ENCODE measurements around the gene ITGA1. TPM values are rescaled to one million over a fixed set of nuclear protein-coding genes. Genes with fewer than 3 reads are reported as not detected.

The ITGA1 gene
- total RNA-seq, 1 donor from 2014 or later, result 2.5 TPM

DNA sequence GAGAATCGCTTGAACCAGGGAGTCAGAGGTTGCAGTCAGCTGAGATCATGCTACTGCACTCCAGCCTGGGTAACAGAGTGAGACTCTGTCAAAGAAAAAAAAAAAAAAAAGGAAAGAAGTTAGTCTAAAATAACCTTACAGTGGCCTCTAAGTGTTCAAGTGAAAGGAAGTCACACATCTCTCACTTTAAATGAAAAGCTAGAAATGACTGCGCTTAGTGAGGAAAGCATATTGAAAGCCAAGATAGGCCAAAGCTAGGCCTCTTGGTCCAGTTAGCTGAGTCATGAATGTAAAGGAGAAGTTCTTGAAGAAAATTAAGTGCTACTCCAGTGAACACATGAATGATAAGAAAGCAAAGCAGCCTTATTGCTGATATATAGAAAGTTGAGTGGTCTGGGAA lies 38.1 kb downstream of the ITGA1 start:
- Mint-ChIP-seq H3K27ac (peak overlapping the region; percentile 27), H3K4me3 (no peak overlapping the region), H3K9me3 (peaks cover 14% of the 10 kb centered on the region), H3K4me1 (ENCODE audit: low read depth) (peaks cover 14% of the 10 kb centered on the region), H3K27me3 (ENCODE audit: insufficient read depth) (peaks cover 2% of the 10 kb centered on the region), H3K36me3 (ENCODE audit: low read depth) (peaks cover 2% of the 10 kb centered on the region)
- intact Hi-C loops (cut with micrococcal nuclease), result no loop called here
- DNase-seq (ENCODE audit: low spot score), result no peak

- Mint-ChIP-seq H3K4me3 (no peak overlapping the region), H3K4me1 (ENCODE audit: low read depth) (peaks cover 14% of the 10 kb centered on the region), H3K36me3 (ENCODE audit: low read depth) (peaks cover 2% of the 10 kb centered on the region), H3K9me3 (peaks cover 14% of the 10 kb centered on the region), H3K27ac (no peak overlapping the region), H3K27me3 (ENCODE audit: insufficient read depth) (peaks cover 2% of the 10 kb centered on the region)
- intact Hi-C loops (cut with micrococcal nuclease), result no loop called here
- DNase-seq (ENCODE audit: low spot score), result no peak
Observed at GRCh38 chr5:52827815-52828214, 40.1 kb downstream of the ITGA1 start.

DNA sequence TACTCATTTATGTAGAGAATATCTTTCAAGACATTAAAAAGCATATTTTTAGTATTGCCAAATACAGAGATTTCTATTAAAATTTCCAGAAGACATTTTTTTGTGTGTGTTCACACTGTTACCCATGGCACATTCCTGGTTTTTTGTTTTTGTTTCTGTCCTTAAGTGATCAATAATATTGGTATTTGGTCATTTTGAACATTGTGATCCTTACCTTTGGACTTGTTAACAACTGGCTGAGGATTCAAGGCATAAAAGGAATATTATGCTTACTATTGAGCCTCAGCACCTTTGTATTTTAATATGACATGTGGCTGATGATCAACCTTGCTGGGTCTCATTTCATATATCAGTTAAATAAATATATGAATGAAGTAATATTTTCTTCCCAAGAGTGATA lies 41.9 kb downstream of the ITGA1 start:
- H3K4me1 Mint-ChIP-seq (ENCODE audit: low read depth), result peaks cover 14% of the 10 kb centered on the region
- DNase-seq (ENCODE audit: low spot score), result no peak
- intact Hi-C loops (cut with micrococcal nuclease), result no loop called here
- no peak overlapping the region for H3K27ac Mint-ChIP-seq
- H3K9me3 Mint-ChIP-seq, result peaks cover 14% of the 10 kb centered on the region
- no peak overlapping the region for H3K4me3 Mint-ChIP-seq
- H3K36me3 Mint-ChIP-seq (ENCODE audit: low read depth), result peaks cover 2% of the 10 kb centered on the region
- peaks cover 1% of the 10 kb centered on the region for H3K27me3 Mint-ChIP-seq (ENCODE audit: insufficient read depth)

DNA sequence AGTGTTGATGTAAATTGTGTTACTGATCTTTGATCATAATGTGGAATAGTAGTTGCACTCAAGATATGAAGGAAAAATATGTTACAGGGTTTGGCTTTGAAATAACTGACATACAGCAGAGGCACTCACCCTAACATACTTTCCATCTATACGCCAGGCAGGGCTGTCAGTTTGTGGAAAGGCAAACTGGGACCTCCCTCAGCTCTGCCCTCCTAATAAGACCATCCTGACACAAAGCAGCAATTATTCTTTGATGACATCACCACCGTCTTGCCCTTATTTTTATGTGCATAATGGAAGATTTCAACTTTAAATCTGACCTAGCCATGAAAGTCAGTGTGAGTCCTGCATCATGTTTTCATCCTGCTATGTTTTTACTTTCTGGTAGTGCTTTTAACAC lies 42.9 kb downstream of the ITGA1 start:
- no peak overlapping the region for H3K27ac Mint-ChIP-seq
- H3K36me3 Mint-ChIP-seq (ENCODE audit: low read depth), result no peaks in the 10 kb centered on the region
- intact Hi-C loops (cut with micrococcal nuclease), result no loop called here
- no peak overlapping the region for H3K4me3 Mint-ChIP-seq
- peaks cover 14% of the 10 kb centered on the region for H3K9me3 Mint-ChIP-seq
- peaks cover 6% of the 10 kb centered on the region for H3K4me1 Mint-ChIP-seq (ENCODE audit: low read depth)
- DNase-seq (ENCODE audit: low spot score), result no peak
- H3K27me3 Mint-ChIP-seq (ENCODE audit: insufficient read depth), result peaks cover 1% of the 10 kb centered on the region

DNA sequence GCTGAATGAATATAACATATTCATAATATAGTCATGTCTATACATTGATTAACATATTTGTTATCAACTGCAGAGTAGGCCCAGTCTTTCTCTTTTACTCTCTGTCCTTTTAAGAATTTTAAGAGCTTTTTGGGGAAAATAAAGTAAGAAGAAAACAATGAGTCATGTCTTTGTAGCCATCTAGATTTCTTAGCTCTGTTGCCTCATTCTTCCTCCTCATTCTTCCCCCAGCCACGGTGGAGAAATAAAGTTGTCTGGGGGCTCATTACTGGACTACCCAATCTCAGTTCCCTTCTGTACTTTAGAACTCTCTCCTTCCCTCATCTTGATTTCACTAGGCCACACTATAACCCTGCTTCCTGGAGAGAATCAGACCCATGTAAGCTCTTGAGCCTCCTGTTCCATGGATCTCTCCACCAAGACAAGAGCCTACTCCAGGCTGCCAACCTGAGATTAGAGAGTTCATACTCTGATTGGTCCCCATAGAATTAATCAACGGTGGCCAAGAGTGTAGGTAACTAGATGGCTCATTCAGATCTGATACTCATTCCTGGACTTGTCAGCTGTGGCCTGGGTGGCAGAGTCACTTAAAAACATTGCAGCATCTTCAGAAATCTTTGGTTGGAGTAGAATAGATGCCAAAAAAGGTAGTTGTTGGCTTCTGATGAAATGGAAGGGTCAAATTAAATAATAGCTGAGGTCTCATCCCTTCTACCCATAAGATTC lies 44.2 kb downstream of the ITGA1 start:
- no peak overlapping the region for H3K4me3 Mint-ChIP-seq
- peaks cover 1% of the 10 kb centered on the region for H3K27me3 Mint-ChIP-seq (ENCODE audit: insufficient read depth)
- no peaks in the 10 kb centered on the region for H3K36me3 Mint-ChIP-seq (ENCODE audit: low read depth)
- intact Hi-C loops (cut with micrococcal nuclease), result no loop called here
- no peak overlapping the region for H3K27ac Mint-ChIP-seq
- no peak for DNase-seq (ENCODE audit: low spot score)
- H3K4me1 Mint-ChIP-seq (ENCODE audit: low read depth), result no peaks in the 10 kb centered on the region
- H3K9me3 Mint-ChIP-seq, result peaks cover 8% of the 10 kb centered on the region

- Mint-ChIP-seq H3K4me3 (no peak overlapping the region), H3K4me1 (ENCODE audit: low read depth) (no peaks in the 10 kb centered on the region), H3K9me3 (no peaks in the 10 kb centered on the region), H3K27ac (no peak overlapping the region), H3K36me3 (ENCODE audit: low read depth) (no peaks in the 10 kb centered on the region), H3K27me3 (ENCODE audit: insufficient read depth) (peaks cover 1% of the 10 kb centered on the region)
- intact Hi-C loops (cut with micrococcal nuclease), result no loop called here
- DNase-seq (ENCODE audit: low spot score), result no peak
Observed at GRCh38 chr5:52834320-52834719, 46.6 kb downstream of the ITGA1 start.

DNA sequence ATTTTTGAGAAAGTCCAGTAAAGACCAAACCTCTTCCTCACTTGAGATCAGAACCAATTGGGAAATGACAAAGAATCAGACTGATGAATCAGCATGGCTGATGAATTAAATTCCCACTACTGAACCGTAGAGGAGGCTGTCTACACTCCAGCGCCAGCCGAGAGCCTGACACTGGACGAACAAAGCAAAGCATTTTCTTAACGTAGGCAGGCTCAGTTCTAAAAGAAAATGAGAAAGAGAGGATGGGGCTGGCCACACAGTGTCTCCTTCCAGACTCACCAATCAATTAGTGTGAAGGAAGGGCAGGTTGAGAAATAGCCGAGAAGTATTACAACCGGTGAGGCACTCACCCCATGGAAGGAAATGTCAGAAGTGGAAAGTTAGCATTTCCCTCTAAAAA lies 49.4 kb downstream of the ITGA1 start:
- DNase-seq (ENCODE audit: low spot score), result no peak
- no peaks in the 10 kb centered on the region for H3K4me1 Mint-ChIP-seq (ENCODE audit: low read depth)
- no peaks in the 10 kb centered on the region for H3K9me3 Mint-ChIP-seq
- H3K27me3 Mint-ChIP-seq (ENCODE audit: insufficient read depth), result peaks cover 1% of the 10 kb centered on the region
- H3K4me3 Mint-ChIP-seq, result no peak overlapping the region
- intact Hi-C loops (cut with micrococcal nuclease), result no loop called here
- no peak overlapping the region for H3K27ac Mint-ChIP-seq
- peaks cover 2% of the 10 kb centered on the region for H3K36me3 Mint-ChIP-seq (ENCODE audit: low read depth)

GRCh38 chr5:52837591-52838001 lies 49.9 kb downstream of the ITGA1 start:
- intact Hi-C loops (cut with micrococcal nuclease), result no loop called here
- peaks cover 1% of the 10 kb centered on the region for H3K27me3 Mint-ChIP-seq (ENCODE audit: insufficient read depth)
- H3K4me1 Mint-ChIP-seq (ENCODE audit: low read depth), result no peaks in the 10 kb centered on the region
- H3K4me3 Mint-ChIP-seq, result no peak overlapping the region
- H3K36me3 Mint-ChIP-seq (ENCODE audit: low read depth), result peaks cover 2% of the 10 kb centered on the region
- H3K9me3 Mint-ChIP-seq, result no peaks in the 10 kb centered on the region
- DNase-seq (ENCODE audit: low spot score), result no peak
- no peak overlapping the region for H3K27ac Mint-ChIP-seq

DNA sequence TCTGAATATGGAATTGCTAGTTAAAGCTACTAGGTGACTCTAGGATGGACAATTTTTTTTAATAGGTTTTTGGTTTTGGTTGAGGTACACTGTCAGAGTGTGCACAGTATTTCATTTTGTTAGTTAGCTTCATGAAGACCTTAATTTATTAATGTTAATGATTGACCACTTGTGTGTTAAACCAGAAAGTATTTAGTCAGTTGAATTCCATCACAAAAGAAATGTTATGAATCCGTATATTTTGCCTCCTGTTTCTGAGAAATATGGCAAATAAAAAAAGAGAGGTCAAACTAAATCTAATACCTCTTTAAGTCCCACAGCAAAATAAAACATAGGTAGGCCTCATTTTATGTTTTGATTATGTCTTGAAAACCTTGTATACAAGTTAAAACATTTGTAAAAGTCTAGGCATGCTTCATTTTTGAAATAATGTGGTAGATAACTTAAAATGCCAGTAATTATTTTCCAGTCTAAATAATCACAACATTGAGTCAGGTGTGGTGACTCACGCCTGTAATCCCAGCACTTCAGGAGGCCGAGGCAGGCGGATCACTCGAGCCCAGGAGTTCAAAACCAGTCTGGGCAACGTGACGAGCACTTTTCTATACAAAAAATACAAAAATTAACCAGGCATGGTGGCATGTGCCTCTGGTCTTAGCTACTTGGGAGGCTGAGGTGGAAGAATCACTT lies 50.8 kb downstream of the ITGA1 start:
- Mint-ChIP-seq H3K4me3 (no peak overlapping the region), H3K36me3 (ENCODE audit: low read depth) (peaks cover 2% of the 10 kb centered on the region), H3K27me3 (ENCODE audit: insufficient read depth) (peaks cover 1% of the 10 kb centered on the region), H3K27ac (no peak overlapping the region), H3K9me3 (no peaks in the 10 kb centered on the region), H3K4me1 (ENCODE audit: low read depth) (no peaks in the 10 kb centered on the region)
- intact Hi-C loops (cut with micrococcal nuclease), result no loop called here
- DNase-seq (ENCODE audit: low spot score), result no peak

GRCh38 chr5:52839285-52839684 lies 51.6 kb downstream of the ITGA1 start:
- Mint-ChIP-seq H3K27ac (no peak overlapping the region), H3K9me3 (no peaks in the 10 kb centered on the region), H3K4me1 (ENCODE audit: low read depth) (no peaks in the 10 kb centered on the region), H3K27me3 (ENCODE audit: insufficient read depth) (peaks cover 1% of the 10 kb centered on the region), H3K36me3 (ENCODE audit: low read depth) (peaks cover 2% of the 10 kb centered on the region), H3K4me3 (no peak overlapping the region)
- DNase-seq (ENCODE audit: low spot score), result no peak
- intact Hi-C loops (cut with micrococcal nuclease), result no loop called here

GRCh38 chr5:52840277-52841050 lies 52.7 kb downstream of the ITGA1 start:
- Mint-ChIP-seq H3K4me3 (no peak overlapping the region), H3K36me3 (ENCODE audit: low read depth) (peaks cover 2% of the 10 kb centered on the region), H3K27ac (no peak overlapping the region), H3K9me3 (no peaks in the 10 kb centered on the region), H3K27me3 (ENCODE audit: insufficient read depth) (no peaks in the 10 kb centered on the region), H3K4me1 (ENCODE audit: low read depth) (peaks cover 4% of the 10 kb centered on the region)
- intact Hi-C loops (cut with micrococcal nuclease), result no loop called here
- no peak for DNase-seq (ENCODE audit: low spot score)

DNA sequence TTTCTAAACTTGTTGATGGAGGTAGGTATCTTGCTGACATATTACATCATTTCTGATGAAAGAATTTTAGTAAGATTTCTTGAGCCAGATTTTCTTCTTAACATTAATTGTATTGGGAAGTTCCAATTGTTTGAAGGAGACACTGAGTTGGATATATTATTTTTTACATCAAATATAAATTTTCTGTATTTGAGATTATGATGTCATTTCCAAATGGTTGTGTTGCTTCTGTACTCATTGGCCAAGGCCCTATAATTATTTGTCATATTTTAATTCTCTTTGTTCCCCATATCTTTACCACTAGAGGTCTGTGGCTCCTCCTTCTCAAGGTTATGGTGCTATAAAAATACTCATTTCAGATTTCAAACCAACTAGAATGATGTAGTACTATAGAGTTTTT lies 53.4 kb downstream of the ITGA1 start:
- intact Hi-C loops (cut with micrococcal nuclease), result no loop called here
- H3K4me3 Mint-ChIP-seq, result no peak overlapping the region
- H3K27ac Mint-ChIP-seq, result no peak overlapping the region
- H3K36me3 Mint-ChIP-seq (ENCODE audit: low read depth), result peaks cover 2% of the 10 kb centered on the region
- no peaks in the 10 kb centered on the region for H3K9me3 Mint-ChIP-seq
- DNase-seq (ENCODE audit: low spot score), result no peak
- H3K4me1 Mint-ChIP-seq (ENCODE audit: low read depth), result peaks cover 5% of the 10 kb centered on the region
- no peaks in the 10 kb centered on the region for H3K27me3 Mint-ChIP-seq (ENCODE audit: insufficient read depth)

- Mint-ChIP-seq H3K27me3 (ENCODE audit: insufficient read depth) (no peaks in the 10 kb centered on the region), H3K4me3 (no peak overlapping the region), H3K9me3 (no peaks in the 10 kb centered on the region), H3K4me1 (ENCODE audit: low read depth) (peaks cover 5% of the 10 kb centered on the region), H3K27ac (no peak overlapping the region), H3K36me3 (ENCODE audit: low read depth) (peaks cover 2% of the 10 kb centered on the region)
- DNase-seq (ENCODE audit: low spot score), result no peak
- intact Hi-C loops (cut with micrococcal nuclease), result no loop called here
Observed at GRCh38 chr5:52842111-52842510, 54.4 kb downstream of the ITGA1 start.

All from activated T-helper 1 cell treated with anti-CD3 and anti-CD28 coated beads, Interleukin-12 subunit alpha, Interleukin-12 subunit beta, Interleukin-2, Interleukin-4 antibody, amounts not matched to agents 30 ng/mL and 10 ng/mL and 1 ng/mL, durations not matched to agents 14 hours and 24 hours and 36 hours (primary cell).